T-helper 22 cell (primary cell): ENCODE data around the gene TUBGCP4.
"Not testable (repeated sequence)": the region's sequence is repeated elsewhere in the genome, so short reads cannot be mapped to it uniquely, and the experiment has no call there.

ENCODE experiments used
- DNase-seq: peaks from one replicate; pipeline ENCODE4 v3.0.0-alpha.2; 2020; ENCODE audit warnings: low read depth

TUBGCP4 gene, protein sequence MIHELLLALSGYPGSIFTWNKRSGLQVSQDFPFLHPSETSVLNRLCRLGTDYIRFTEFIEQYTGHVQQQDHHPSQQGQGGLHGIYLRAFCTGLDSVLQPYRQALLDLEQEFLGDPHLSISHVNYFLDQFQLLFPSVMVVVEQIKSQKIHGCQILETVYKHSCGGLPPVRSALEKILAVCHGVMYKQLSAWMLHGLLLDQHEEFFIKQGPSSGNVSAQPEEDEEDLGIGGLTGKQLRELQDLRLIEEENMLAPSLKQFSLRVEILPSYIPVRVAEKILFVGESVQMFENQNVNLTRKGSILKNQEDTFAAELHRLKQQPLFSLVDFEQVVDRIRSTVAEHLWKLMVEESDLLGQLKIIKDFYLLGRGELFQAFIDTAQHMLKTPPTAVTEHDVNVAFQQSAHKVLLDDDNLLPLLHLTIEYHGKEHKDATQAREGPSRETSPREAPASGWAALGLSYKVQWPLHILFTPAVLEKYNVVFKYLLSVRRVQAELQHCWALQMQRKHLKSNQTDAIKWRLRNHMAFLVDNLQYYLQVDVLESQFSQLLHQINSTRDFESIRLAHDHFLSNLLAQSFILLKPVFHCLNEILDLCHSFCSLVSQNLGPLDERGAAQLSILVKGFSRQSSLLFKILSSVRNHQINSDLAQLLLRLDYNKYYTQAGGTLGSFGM

DNA sequence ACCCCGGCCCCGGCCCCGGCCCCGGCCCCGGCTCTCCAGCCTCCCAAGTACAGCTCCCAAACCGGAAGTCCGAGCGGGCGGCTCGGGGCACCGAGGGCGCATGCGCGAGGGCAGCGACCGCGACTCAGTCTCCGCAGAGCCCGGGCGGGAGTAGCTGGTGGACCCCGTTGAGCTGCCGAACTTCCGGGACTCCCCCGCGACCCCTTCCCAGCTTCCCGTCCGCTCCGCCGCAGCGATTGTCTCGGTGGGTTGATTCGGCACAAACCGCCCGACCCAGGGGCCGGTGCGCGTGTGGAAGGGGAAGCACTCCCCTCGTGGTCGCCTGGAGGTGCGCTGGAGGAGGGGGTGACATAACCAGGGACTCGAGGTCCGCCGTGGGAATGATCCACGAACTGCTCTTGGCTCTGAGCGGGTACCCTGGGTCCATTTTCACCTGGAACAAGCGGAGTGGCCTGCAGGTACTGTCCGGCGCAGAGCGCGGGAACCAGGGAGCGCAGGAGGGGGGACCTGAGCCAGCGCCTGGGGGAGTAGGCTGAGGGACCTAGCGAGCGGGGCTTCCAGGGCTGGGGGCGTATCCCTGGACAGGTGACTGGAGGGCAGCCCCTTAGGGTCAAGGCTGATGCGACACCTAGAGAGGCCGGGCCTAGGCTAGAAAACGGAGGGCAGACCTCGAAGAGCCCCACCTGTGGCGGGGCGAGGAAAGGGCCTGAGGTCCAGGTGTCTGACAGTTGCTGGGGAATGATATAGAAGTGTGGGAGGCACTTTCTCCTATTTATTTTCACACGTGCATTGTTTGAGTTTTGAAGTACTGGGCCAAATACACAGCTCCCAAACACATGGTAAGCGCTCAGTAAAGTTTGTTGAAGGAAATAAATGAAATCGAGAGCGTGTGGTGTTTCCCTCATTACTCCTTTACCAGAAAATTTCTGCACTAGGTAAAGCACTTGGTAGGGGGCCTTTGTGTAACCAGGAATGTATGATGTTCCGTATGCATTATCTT, at the start of gene TUBGCP4, which contains the start of gene ZSCAN29:
TSS of gene TUBGCP4 (plus strand) at position 127 of the 1,000 bp plus-strand sequence. CDS start at position 381, 254 bp downstream.
TSS of gene ZSCAN29 (minus strand) at position 69 of the 1,000 bp plus-strand sequence. CDS start 1,130 bp downstream, outside the sequence.
- DNase-seq, result peak; percentile 44

DNA sequence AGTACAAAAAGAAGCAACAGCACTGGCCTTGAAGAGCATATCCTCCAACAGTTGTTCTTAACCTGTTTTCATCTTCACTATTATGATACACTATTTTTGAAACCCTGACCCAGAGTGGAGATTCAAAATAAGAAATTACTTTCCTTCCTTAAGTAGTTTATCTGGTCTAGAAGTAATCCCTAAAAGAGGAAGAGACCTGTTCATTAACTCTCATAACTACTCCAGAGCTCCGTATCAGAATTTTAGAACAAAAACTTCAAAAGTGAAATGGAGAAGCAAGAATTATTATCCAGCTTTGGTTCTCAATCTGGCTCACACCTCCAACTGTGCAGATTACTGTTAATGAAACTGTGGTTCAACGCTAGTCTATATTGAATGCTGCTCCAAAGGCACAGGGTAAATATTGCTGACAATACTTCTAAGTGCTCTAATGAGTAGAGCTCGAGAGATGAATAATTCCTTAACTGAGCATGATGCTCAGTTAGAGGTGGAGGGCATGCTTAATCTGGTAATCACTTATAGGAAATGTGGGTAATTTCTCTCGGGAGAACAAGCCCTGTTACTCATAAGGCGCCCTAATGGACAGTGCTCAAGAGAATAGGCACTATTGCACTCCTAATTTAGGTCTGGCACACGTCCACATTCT, 45.7 kb upstream of the TUBGCP4 start:
- no peak for DNase-seq

DNA sequence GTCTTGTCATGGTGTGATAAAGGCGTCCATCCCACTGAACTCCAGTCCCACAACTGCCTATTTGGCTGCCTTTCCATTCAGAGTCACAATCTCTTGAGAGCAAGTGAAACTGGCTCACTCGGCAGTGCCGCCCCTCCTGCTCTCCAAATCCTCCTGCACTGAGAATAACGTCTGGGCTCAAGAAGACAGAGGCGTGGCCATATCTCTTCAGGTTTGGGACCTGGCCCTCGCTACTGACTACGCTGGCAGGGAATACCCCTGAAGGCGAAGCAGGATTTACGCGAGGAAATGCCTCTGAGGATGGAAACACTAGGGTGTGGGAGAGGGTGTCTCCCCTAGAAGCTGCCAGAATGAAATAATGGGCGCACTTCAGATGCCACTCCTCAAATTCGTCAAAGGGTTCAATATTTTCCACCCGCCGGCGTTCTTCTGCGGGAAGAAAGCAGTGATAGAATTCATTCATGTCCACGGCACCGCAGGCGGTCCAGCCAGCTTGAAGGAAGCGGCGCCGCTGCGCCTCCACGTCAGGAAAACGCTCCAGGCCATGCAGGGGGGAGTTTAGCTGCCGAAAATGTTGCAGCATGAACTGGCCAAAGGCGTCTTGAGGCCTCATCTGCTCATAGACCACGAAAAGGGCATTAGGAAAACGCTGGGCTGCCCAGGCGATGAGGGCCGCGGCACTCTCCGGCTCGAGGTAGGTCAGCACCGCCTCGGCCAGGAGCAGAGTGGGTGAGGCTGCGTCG, 41.5 kb upstream of the TUBGCP4 start:
- no peak for DNase-seq

DNA sequence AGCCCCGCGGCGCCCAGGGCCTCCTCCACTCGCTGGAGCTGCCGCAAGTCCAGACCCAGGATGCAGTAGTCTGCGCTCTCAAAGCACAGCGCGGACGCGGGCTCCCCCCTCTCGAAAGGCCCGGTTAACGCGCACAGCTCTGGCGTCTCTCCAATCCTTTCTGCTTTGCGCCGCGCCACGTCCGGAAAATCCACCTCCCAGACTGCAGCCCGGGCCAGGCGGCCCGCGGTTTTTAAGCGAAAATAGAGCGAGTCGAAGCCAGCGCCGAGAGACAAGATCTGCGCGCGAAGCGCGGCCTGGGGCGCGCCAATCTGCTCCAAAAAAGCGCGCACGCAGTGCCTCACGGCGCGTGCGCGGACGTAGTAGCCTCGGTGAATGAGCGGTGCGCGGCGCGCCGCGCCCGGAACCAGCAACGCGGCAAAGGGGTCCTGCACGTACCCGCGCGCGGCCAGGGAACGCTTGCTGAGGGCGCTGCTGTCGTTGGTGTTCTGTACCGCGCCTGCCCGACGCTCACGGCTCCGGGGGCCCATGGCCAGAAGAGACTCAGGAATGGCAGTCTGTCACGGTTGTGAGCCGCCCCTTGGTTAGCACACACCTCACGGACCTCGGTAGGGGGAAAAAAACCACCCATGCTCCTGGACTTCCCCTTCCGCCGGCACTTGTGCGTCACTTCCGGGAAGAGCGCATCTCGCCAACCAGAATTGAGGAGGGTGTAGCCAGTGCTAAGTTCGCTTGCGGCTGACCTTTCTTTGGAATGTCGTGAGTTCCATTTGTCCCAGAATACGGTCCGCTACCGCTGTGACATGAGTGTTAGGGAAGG, 40.7 kb upstream of the TUBGCP4 start, which contains the start of gene LCMT2:
TSS of gene LCMT2 (minus strand) at position 614 of the 820 bp plus-strand sequence. CDS start at position 530, 84 bp downstream.
- peak; percentile 84 for DNase-seq

DNA sequence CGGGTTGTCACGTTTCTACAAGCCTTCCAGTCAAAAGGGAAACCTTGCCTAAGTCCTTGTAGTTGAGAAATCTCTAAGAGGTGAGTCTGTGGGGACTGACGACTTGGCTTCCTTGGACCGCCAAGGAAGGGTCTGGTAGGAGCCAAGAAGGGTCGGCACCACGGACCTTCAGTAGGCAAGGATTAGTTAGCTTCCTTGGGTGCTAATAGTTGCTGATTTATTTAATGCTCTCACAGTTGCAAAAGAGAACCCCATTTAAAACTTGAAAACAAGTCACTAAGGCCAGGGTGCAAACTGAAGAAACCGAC, 40.2 kb upstream of the TUBGCP4 start:
- DNase-seq, result no peak

DNA sequence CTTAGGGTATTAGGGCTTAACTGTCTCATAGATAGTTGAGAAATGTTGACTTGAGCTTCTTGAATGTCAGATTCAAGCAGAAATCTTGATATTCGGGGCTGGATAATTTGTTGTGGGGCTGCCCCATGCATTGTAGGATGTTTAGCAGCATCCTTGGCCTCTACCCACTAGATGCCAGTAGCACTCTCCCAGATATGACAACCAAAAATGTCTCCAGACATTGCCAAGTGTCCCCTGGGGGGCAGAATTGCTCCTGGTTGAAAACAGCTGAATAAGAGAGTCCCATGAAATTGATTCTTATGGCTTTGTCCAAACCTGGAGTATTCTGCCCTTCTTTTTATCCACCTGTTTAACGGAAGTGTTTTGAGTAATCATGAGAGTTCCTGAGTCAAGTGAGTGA, 24.6 kb upstream of the TUBGCP4 start:
- no peak for DNase-seq

DNA sequence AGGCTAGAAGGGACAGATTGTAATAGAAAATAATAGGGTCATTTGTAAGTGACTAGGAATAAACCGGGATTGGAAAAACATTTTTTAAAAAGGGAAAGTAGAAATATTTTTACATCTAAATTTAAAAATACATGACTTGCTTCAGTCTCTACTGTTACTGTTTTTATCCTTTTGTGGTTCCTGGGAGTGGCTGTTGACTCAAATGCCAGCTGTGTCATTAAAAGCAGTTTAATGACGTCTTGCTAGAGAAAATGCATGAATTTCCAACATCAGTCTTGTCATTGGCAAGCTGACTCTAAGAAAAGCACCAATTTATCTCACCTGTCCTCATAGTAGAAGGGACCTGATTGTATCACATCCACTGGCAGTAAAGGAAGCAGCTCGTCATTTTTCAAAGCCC, 23.8 kb upstream of the TUBGCP4 start:
- no peak for DNase-seq

DNA sequence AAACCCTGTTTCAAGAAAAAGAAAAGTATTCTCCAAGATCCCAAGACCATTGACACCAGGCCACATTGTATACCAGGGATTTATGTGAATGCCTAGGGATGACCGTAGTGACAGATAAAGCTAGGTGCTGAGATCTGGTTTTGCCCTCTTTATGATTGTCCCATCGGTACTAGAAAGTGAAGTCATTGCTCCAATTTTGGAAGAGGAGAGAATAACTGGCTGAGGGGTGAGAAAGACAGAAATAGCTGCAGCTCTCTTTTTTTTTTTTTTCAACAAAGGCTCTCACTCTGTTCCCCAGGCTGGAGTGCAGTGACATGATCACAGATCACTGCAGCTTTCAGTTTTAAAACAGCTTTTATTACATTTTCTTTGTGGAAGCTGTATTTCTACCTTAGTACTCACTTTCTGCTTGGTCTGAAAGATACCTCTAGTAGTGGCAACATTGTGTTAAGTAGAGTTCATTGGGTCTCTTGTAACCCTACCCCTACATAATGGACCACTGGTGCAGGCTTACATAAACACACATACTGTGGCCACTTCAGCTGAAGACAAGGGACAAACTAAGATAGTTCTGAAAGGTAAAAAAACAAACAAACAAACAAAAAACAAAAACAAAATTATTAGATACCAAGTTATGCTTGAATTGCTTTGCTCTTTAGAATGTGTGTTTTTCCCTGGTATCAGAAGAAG, 18.1 kb upstream of the TUBGCP4 start:
- DNase-seq, result no peak

DNA sequence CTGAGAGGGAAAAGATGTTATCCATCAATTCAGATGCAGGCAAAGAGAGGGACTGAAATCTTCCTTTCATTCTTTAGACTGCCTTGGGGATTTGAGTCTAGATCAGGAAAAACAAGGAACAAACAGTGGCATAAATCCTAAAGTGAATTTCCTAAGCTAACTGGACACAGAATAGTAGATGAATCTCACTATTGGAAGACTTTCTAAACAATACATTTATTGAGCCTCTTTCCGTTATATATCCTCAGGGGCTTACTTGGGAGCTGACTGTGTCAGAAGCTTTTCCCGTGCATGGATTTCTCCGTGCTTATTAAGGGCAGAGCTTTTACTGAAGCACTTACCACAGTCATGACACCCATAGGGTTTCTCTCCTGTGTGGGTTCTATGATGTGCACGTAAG, 10.1 kb upstream of the TUBGCP4 start:
- DNase-seq, result no peak

DNA sequence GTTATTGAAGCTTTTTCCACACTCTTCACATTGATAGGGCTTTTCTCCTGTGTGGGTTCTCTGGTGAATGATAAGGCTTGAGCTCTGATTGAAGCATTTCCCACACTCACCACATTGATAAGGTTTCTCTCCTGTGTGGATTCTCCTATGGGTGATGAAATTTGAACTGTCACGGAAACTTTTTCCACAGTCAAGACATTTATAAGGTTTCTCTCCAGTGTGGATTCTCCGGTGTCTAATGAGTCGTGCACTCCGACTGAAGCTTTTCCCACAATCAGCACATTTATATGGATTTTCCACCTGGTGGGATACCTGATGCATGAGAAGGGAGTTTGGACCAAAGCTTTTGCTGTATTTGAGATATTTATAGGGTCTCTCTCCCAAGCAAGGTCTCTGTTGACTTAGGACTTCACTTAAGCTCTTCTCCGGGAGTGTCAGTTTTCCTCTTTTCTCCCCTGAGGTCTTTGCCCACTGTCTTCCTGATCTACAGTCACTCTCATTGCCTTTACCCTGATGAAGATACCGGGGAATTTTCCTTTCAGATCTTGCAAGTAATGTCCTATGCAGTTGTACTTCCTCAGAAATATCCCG, 9.5 kb upstream of the TUBGCP4 start:
- no peak for DNase-seq

DNA sequence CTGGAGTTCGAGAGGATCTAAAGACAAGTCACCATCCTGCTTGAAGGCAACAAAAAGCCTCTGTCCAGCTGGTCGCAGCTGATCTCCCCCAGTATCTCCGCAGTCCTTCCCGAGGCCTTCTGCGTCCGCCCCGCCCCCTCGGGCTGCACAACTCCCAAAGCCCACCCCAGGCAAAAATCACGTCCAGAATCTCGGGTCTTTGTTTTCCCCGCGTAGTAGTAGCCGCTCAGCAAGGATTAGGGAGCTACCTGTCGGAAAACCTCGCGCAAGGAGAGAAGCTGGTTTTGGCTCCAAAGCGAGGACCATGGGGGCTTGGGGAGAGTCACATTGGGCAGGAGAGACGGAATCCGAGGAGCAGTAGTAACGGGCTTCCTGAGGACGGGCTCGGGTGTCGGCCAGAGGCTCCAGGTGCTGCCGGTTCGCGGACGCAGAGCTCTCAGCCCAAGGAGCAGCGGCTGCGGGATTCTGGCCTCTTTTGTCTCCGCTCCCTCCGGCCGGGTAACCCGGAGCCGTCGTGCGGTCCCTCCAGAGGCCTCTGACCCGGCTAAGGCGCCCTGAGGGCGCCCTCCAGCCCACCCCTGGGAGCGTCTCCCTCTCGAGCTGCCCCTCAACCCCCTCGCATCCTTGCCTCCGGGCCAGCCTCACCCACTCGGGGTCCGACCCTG, 459 bp upstream of the TUBGCP4 start:
- DNase-seq, result no peak

DNA sequence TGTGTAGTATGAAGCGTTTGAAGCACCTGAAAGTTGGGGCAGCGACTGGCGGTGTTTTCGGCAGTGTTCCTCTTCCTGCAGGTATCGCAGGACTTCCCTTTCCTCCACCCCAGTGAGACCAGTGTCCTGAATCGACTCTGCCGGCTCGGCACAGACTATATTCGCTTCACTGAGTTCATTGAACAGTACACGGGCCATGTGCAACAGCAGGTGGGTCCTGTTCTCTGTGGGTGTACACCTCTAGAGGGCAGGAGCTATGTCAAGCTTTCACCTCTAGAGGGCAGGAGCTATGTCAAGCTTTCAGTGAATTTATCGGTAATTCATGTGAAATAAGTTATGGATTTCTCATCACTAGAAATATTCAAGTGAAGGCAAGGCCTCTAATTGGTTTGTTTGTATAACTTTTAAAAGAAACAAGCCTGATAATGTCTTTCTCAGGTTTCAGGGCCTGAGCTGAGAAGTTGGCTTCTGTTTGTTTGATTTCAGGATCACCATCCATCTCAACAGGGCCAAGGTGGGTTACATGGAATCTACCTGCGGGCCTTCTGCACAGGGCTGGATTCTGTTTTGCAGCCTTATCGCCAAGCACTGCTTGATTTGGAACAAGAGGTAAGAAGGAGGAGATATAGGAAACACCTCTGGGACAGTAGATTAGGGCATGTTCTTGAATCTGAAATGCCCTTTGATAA, 5.3 kb downstream of the TUBGCP4 start:
- no peak for DNase-seq

DNA sequence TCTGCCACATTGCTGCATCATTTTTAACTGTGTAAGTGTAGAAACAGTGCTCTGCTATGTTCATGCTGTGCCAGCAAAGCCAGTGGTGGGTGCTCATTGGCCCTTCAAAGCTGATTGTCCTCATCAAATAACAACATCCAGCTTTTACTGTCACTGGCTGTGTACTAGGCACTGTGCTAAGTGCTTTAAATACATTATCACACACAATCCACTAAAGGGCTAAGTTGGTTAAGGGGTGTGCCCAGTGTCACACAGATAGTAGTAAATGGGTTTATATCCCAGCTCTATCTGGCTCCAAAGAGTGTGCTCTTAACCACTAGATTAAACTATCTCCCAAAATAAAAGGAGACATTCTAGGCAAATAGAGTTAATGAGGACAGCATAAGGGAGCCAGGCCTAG, 7.7 kb downstream of the TUBGCP4 start:
- DNase-seq, result no peak

DNA sequence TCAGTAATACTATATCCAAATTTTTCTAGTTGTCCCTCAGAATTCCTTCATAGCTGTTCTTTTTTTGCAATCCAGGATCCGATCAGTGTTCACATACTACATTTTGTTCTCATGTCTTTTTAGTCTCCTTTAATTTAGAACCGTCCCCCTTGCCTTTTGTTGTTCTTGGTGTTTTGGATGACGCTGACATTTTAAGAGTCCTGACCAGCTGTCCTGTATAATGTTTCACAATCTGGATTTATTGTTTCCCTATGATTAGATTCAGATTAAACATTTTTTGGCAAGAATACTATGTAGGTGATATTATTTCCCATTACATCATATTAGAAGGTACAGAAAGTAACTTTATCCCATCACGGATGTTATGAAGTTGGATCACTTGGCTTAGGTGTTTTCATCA, 11.4 kb downstream of the TUBGCP4 start:
- DNase-seq, result no peak

DNA sequence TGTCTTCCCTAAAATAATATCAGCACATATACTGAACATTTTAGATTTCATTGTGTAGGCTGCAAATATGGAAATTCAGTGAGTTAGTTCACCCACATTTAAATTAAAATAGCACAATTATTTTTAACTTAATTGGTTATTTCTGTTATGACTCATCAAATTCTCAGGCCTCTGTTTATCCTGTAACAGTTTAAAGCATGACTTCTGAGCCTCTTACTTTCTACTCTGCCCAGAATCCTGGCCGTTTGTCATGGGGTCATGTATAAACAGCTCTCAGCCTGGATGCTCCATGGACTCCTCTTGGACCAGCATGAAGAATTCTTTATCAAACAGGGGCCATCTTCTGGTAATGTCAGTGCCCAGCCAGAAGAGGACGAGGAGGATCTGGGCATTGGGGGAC, 12.2 kb downstream of the TUBGCP4 start:
- no peak for DNase-seq

DNA sequence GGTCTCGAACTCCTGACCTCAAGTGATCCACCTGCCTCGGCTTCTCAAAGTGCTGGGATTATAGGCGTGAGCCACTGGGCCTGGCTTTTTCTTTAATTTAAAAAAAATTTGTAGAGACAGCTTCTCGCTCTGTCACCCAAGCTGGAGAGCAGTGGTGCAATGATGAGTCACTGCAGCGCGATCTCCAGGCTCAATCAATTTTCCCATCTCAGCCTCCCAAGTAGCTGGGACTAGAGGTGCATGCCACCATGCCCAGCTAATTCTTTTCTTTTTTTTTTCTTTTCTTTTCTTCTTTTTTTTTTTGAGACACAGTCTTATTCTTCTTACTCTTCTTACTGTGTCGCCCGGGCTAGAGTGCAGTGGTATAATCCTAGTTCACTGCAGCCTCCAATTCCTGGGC, 19.8 kb downstream of the TUBGCP4 start:
- DNase-seq, result no peak

DNA sequence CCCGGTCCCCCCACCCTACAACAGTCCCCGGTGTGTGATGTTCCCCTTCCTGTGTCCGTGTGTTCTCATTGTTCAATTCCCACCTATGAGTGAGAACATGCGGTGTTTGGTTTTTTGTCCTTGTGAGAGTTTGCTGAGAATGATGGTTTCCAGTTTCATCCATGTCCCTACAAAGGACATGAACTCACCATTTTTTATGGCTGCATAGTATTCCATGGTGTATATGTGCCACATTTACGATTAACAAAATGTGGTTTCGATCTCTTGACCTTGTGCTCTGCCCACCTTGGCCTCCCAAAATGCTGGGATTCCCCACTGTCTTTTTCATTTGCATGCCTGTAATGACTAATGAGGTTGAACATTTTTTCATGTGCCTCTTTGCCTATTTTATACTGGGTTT, 22.7 kb downstream of the TUBGCP4 start:
- DNase-seq, result not testable (repeated sequence)

DNA sequence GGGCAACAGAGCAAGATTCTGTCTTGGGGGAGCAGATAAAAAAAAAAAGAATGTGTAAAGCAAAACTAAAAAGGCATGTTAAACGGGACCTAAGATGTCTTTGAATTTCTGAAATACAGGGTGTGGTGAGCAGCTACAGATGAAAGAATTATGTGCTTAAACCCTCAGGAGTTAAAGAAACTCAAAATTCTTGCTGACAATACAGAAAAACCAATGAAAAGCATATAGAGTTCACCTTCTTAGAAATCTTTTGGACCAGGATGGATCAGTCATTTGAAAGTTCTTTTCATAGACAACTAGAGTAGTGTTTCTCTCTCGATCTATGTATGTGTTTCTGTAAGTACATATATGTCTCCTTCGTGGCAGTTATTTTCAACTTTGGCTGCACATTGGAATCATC, 31.4 kb downstream of the TUBGCP4 start:
- no peak for DNase-seq
